SK-N-SH treated with all-trans-retinoic acid at 6 μM for 48 hours (cell line): Measurements from ENCODE around the gene CHST12.
"Not testable (repeated sequence)": the region's sequence is repeated elsewhere in the genome, so short reads cannot be mapped to it uniquely, and the experiment has no call there.

ENCODE experiments used
- ATAC-seq: fragments of 200-7000 bp; cut with Tn5 transposase; 3 replicates; pipeline ENCODE4 v1.9.1; 2020; ENCODE audit warnings: mild to moderate bottlenecking, moderate library complexity
- ARNTL ChIP-seq: fragments of 450-650 bp; formaldehyde crosslinking; IDR thresholded peaks from 2 replicates; pipeline ENCODE4 v1.5.0; 2020; ENCODE audit warnings: low read depth, mild to moderate bottlenecking, moderate library complexity, borderline replicate concordance
- BACH2 ChIP-seq: fragments of 250-450 bp; sonication (Bioruptor Pico); IDR thresholded peaks from 2 replicates; pipeline ENCODE4 v1.9.0; 2021; ENCODE audit warnings: mild to moderate bottlenecking, borderline replicate concordance
- CREB5 ChIP-seq: fragments of 250-450 bp; sonication (Bioruptor Pico); IDR thresholded peaks from 2 replicates; pipeline ENCODE4 v1.5.1; 2020; ENCODE audit warnings: low read depth, mild to moderate bottlenecking, moderate library complexity
- CSDC2 ChIP-seq: fragments of 250-450 bp; sonication (Bioruptor Pico); IDR thresholded peaks from 2 replicates; pipeline ENCODE4 v1.5.0; 2020; ENCODE audit warnings: mild to moderate bottlenecking, moderate library complexity
- GLIS3 ChIP-seq: fragments of 250-450 bp; sonication (Bioruptor Pico); IDR thresholded peaks from 2 replicates; pipeline ENCODE4 v1.5.0; 2020; ENCODE audit warnings: mild to moderate bottlenecking, moderate library complexity
- ISL1 ChIP-seq: fragments of 250-450 bp; sonication (Bioruptor Pico); IDR thresholded peaks from 2 replicates; pipeline ENCODE4 v2.1.2; 2022; ENCODE audit warnings: mild to moderate bottlenecking, moderate library complexity
- OSR1 ChIP-seq: fragments of 250-450 bp; sonication (Bioruptor Pico); IDR thresholded peaks from 2 replicates; pipeline ENCODE4 v1.8.0; 2022; ENCODE audit warnings: moderate library complexity, mild to moderate bottlenecking, inconsistent platforms
- RARB ChIP-seq: fragments of 250-450 bp; sonication (Bioruptor Pico); IDR thresholded peaks from 2 replicates; pipeline ENCODE4 v1.8.0; 2021; ENCODE audit warnings: mild to moderate bottlenecking, moderate library complexity
- TSHZ2 ChIP-seq: fragments of 250-450 bp; sonication (Bioruptor Pico); IDR thresholded peaks from 2 replicates; pipeline ENCODE4 v1.5.0; 2020; ENCODE audit warnings: mild to moderate bottlenecking, moderate library complexity
- ZFP30 ChIP-seq: fragments of 450-650 bp; formaldehyde crosslinking; IDR thresholded peaks from 2 replicates; pipeline ENCODE4 v1.5.0; 2022; ENCODE audit warnings: mild to moderate bottlenecking, moderate library complexity
- ZNF8 ChIP-seq: fragments of 450-650 bp; formaldehyde crosslinking; IDR thresholded peaks from 2 replicates; pipeline ENCODE4 v1.5.0; 2020; ENCODE audit warnings: mild to moderate bottlenecking, moderate library complexity
- TF ChIP-seq, protein P1 (sequence below): fragments of 250-450 bp; sonication (Bioruptor Pico); IDR thresholded peaks from 2 replicates; pipeline ENCODE4 v1.5.1; 2021; ENCODE audit warnings: mild to moderate bottlenecking, moderate library complexity
- TF ChIP-seq, protein P2 (sequence below): fragments of 250-450 bp; sonication (Bioruptor Pico); IDR thresholded peaks from 2 replicates; pipeline ENCODE4 v1.8.0; 2020; ENCODE audit warnings: mild to moderate bottlenecking, moderate library complexity, borderline replicate concordance

CHST12 gene

GRCh38 chr7:2374401-2374800, 29.0 kb upstream of the CHST12 start:
- ATAC-seq, result no peak

GRCh38 chr7:2374830-2375728, 28.3 kb upstream of the CHST12 start:
- no peak; the same call in 2 of the 3 replicates for ATAC-seq
- no peak for TF ChIP-seq OSR1 (CRISPR knock-in tag)

More at GRCh38 chr7:2374401-2374800, 29.0 kb upstream of the CHST12 start:
- TF ChIP-seq ZNF8, result no peak
- no peak for TF ChIP-seq CREB5 (CRISPR knock-in tag)
- TF ChIP-seq, protein P1, sequence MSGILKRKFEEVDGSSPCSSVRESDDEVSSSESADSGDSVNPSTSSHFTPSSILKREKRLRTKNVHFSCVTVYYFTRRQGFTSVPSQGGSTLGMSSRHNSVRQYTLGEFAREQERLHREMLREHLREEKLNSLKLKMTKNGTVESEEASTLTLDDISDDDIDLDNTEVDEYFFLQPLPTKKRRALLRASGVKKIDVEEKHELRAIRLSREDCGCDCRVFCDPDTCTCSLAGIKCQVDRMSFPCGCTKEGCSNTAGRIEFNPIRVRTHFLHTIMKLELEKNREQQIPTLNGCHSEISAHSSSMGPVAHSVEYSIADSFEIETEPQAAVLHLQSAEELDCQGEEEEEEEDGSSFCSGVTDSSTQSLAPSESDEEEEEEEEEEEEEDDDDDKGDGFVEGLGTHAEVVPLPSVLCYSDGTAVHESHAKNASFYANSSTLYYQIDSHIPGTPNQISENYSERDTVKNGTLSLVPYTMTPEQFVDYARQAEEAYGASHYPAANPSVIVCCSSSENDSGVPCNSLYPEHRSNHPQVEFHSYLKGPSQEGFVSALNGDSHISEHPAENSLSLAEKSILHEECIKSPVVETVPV (CRISPR knock-in tag), result no peak
- TF ChIP-seq, protein P2, sequence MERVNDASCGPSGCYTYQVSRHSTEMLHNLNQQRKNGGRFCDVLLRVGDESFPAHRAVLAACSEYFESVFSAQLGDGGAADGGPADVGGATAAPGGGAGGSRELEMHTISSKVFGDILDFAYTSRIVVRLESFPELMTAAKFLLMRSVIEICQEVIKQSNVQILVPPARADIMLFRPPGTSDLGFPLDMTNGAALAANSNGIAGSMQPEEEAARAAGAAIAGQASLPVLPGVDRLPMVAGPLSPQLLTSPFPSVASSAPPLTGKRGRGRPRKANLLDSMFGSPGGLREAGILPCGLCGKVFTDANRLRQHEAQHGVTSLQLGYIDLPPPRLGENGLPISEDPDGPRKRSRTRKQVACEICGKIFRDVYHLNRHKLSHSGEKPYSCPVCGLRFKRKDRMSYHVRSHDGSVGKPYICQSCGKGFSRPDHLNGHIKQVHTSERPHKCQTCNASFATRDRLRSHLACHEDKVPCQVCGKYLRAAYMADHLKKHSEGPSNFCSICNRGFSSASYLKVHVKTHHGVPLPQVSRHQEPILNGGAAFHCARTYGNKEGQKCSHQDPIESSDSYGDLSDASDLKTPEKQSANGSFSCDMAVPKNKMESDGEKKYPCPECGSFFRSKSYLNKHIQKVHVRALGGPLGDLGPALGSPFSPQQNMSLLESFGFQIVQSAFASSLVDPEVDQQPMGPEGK (CRISPR knock-in tag), result no peak
- no peak for TF ChIP-seq TSHZ2 (CRISPR knock-in tag)
- TF ChIP-seq BACH2 (CRISPR knock-in tag), result no peak
- no peak for TF ChIP-seq OSR1 (CRISPR knock-in tag)
- no peak for TF ChIP-seq RARB (CRISPR knock-in tag)

GRCh38 chr7:2376351-2377154, 26.9 kb upstream of the CHST12 start:
- ATAC-seq, result no peak
- TF ChIP-seq ISL1 (no peak), ARNTL (CRISPR knock-in tag) (no peak), CREB5 (CRISPR knock-in tag) (no peak), BACH2 (CRISPR knock-in tag) (no peak), ZFP30 (CRISPR knock-in tag) (no peak)
- TF ChIP-seq, all 23 proteins: peak for 0

DNA sequence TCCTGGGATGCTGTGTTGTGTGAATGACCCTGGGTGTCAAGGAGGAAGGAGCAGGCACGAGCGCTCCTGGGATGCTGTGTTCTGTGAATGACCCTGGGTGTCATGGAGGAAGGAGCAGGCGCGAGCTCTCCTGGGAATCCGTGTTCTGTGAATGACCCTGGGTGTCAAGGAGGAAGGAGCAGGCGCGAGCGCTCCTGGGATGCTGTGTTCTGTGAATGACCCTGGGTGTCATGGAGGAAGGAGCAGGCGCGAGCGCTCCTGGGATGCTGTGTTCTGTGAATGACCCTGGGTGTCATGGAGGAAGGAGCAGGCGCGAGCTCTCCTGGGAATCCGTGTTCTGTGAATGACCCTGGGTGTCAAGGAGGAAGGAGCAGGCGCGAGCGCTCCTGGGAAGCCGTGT, 25.9 kb upstream of the CHST12 start:
- ATAC-seq, result not testable (repeated sequence)

GRCh38 chr7:2378125-2378524, 25.3 kb upstream of the CHST12 start:
- not testable (repeated sequence) for ATAC-seq

DNA sequence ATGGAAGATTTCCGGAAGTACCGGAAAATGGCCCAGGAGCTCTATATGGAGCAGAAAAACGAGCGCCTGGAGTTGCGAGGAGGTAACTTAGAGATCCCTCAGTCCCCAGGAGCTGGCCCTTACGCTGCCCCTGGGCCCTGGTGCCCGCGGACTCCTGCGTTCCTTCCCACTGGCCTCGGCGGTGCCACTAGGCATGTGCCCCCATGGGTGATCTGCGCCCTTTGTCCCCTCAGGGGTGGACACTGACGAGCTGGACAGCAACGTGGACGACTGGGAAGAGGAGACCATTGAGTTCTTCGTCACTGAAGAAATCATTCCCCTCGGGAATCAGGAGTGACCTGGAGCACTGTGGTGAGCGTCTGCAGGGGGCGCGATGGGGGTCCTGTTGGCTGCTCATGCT, 24.2 kb upstream of the CHST12 start:
- no peak for ATAC-seq
- TF ChIP-seq ISL1, result no peak
- no peak for TF ChIP-seq CSDC2
- no peak for TF ChIP-seq GLIS3 (CRISPR knock-in tag)
